GM19035 (cell line): Measurements from ENCODE around the gene TRIB2.

Source experiments
- ATAC-seq: cut with Tn5 transposase; IDR thresholded peaks from one replicate; pipeline ENCODE4 v1.9.1; 2021; ENCODE audit not compliant: unreplicated experiment

TRIB2 gene

DNA sequence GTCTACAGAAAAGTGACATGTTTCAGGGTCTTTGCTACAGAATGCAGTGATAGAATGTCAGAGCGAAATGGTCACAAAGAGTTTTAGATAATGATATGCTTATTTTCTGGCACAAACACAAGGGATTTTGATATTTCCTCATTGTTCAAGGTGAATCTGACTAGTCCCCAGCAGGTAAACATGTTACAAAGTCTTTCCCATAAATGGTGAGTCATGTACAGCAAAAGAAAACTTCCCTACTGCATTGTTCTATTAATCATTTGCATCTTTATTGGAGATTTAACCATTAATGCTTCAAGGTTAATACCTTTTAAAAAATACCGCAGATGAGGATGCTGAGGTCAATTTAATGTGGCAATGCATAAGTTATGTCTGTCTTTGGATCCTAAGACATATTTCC lies 19.1 kb upstream of the TRIB2 start:
- no peak for ATAC-seq

DNA sequence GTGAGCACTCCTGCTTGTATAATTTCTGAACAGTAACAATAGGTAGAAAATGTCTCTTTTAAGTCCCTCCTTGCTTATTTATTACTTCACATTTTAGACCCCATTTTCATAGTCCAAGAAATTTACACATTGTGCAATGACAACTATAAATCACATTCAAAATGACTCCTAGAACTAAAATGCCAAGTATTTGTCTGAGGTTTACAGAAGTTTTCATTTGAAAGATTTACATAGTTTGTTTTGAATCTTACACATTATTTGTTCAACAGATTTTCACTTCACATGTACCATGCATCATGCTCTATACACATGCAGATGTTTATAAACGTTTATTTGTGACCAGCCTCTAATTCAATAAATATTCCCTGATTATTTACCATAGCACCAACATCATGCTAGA lies 15.7 kb upstream of the TRIB2 start:
- no peak for ATAC-seq

DNA sequence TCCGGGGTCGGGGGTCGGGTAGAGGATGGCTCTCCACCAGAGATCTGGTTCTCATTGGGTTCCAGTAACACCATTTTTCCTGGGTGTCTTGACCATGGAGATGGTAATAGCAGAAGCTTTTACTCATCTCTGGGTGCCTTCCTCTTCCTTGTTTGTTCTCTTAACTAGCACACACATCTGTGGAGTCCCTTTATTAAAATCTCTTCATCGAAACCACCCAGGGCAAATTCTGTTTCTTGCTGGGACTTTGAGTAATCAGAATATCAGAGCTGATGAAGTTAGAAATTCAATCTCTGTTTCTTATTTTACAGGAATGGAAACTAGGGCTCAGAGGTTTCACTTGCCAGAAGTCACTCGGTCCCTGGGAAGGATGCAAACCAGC lies 15.0 kb upstream of the TRIB2 start:
- ATAC-seq, result no peak

DNA sequence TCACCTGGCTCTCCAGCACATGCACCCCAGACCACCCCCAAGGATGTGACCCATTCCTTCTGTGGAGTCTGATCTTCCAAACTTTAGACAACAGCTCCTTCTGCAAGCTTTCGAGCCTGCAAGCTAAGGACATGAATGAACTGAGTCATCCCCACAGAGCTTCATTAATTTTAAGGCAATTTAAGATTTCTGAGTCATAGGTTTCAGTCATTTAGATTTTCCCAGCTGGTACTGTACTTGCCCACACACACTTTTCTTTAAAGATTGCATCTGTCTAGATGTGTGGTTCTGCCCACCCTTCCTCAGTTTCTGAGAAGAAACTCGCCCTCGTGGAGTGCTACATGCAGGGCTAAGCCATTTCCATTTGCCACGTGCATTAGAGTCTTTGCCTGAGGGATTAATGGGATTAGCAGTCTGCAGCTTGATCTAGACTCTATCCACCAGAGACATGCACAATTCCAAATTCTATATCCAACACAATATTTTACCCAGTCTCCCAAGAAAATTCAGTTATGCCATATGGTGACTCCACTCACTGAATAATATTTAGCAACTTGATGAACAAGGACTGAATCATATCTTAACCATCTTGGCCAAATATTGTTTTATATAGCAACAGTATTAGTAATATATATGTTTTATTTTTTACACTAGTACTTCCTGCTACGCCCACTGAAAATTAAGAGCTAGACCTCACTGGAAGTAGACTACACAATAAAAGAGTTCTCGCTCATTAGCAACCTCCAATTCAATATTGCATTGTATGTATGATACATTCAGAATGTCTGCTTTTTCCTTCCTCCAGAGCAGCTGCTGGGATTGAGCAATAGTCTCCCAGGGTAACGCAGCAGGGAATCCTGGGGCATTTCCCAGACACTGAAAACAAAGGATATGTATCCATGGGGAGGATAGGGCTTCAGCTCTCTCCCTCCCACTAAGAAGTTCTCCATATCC lies 14.3 kb upstream of the TRIB2 start:
- ATAC-seq, result no peak

DNA sequence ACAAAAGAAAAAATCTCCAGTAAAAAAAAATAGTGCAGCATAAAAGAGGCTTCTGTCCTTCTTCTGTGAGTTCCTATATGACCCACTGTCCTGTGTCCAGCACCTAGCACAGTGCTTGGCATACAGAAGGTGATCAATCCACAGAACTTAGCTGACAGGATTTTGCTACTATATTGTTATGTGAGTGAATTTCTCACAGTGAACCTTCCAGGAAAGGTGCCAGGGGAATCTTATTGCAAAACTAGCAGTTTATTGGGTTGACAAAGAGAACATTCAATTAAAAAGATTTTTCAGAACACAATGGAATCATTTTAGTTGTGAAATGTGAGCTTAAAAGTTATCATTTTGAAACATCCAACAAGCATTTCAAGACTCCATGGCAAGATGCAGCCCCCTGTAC lies 12.4 kb upstream of the TRIB2 start:
- no peak for ATAC-seq

DNA sequence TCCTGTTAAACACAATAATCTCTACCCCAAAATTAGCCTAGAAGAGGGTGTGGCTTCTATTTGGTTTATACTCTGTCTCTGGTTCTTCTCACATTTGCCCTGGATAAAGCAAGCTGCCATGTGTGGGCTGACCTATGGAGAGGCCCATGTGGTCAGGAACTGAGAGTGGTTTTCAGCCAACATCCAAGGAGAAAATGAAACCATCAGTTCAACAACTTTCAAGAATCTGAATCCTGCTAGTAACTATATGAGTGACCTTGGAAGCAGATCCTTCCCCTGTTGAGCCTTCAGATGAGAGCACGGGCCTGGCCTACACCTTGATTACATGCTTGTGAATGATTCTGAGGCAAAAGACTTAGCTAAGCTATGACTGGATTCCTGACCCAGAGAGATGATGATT lies 11.5 kb upstream of the TRIB2 start:
- no peak for ATAC-seq

DNA sequence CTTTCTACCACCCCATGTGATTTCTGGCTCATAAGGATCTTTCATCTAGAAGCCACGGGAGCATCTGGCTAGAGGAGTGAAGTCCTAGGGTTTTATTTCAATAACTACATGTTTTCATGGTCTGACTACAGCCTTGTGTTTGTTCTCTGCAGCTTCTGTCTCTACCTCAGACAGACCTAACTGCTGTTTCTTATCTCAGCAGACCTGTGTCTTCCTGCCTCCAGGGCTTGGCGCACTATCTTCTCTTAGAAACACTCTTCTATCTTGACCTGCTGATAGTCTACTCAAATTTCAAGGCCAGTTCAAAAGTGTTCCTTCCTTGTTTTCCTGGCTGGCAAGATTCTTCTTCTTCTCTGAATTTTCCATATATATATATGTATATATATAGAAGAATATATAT lies 11.0 kb upstream of the TRIB2 start:
- ATAC-seq, result no peak

DNA sequence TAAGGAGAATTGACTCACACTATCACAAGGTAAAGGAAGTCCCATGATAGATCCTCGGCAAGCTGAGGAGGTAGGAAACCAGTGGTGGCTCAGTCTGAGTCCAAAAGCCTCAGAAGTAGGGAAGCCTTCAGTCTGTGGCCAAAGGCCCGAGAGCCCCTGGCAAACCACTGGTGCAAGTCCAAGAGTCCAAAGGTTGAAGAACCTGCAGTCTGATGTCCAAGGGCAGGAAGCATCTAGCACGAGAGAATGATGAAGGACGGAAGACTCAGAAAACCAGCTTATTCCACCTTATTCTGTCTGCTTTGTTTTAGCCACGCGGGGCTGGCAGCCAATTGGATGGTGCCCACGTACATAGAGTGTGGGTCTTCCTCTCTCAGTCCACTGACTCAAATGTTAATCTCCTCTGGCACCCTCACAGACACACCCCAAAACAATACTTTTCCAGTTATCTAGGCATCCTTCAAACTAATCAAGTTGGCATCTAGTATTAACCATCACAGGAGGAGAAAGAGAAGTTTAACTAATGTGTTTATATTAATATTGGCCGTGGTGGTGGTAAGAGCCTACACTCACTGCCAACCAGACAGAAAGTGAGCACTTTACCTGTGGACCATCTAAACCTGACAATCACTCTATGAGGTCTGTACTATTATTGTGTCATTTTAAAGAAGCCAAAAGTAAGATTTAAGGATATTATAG lies 8.1 kb upstream of the TRIB2 start:
- no peak for ATAC-seq

DNA sequence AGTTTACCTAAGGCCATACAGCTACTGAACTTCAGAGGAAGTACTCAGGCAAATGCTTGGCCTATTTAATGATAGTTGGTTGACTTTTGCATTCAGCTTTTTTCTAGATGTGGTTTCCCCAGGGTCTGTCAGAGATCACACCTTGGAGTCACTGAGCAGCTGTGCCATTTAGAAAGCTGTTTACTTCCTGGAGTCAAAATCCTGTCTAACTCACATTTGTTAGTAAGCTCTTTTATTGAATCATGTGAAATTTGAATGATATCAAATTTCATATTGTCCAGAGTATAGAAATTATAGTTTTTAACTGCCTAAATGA lies 7.6 kb upstream of the TRIB2 start:
- ATAC-seq, result no peak

DNA sequence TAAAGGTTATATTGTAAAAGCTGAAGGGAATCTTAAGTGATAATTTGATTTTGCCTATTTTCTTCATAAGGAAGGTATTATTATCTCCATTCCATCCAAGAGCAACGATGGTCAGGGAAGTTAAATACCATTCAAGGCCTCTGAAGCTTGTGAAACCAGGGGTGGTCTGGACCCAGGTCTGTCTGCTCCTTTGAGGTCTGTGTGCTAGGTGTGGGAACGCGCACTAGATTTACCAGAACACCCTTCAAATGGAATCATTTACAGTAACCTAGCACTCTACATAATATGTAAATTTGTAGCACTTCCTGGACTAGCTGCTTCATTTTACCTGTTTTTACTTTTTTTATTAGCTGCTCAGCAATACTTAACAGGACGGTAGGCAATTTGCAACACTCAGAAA lies 6.4 kb upstream of the TRIB2 start:
- no peak for ATAC-seq

DNA sequence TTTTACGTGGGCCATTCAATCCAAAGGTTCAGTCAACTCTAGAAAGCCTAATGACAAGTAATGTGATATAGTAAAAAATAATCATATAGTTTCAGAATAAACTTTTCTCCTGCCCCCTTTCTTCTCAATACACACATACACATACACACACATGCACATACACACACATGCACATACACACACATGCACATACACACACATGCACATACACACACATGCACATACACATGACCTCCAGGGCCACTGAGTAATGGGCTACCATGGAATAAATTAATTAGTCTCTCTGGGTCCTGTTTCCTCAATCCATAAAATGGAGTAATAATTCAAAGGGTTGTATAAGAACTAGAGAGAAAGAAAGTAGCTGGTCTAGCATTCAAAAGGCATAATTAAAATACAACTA lies 5.4 kb upstream of the TRIB2 start:
- no peak for ATAC-seq

DNA sequence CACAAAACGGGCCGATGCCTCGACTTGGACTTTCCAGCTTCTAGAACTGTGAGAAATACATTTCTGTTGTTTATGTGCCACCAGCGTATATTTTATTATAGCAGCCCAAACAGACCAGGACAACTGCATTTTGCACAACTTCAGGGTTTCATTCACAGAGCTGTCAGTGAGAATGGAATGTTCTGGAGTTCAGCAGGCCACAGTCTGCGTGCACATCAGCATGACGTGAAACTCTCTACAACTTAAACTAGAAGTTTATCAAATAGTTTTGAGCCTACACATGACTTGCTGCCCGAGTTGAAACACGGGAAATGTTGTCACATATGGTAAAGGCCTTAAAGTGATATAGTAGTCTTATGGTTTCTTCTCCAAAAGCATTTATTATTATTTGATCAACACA lies 3.9 kb upstream of the TRIB2 start:
- ATAC-seq, result no peak

DNA sequence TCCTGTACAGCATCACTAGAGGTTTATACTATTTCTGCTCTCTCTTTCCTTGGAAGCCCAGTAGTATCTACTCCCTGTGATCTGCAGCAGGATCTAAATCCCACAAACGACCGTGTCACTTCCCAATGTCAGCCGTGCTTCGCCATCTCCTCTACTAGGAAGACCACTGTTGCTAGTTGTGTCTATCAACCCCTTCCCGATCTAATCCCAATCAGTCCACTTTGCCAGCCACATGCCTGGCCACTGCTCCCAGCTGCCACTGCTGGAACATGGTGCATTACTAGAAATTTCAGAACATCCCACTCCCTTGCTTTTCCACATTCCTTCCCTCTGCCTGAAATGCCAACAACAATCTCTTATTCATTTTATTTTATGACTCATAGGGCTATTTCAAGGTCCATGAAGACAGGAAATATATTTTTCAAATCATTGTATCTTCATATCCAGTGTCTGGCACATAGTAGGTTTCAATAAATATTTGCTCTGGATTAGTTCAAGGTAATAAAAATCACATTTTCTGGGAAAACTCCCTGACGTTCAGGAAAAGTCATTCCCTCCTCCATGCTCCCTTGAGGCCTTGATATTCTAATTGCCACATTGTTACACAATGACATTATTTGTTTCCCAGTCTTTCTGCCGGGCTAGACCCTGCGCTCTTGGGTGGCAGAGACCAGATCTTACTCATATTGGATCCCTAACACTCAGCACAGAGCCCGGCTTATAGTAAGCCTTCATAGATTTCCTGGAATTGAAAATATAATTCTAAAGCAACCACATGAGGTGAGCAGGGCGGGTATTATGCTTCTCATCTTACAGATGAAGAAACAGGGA lies 2.1 kb upstream of the TRIB2 start:
- no peak for ATAC-seq

DNA sequence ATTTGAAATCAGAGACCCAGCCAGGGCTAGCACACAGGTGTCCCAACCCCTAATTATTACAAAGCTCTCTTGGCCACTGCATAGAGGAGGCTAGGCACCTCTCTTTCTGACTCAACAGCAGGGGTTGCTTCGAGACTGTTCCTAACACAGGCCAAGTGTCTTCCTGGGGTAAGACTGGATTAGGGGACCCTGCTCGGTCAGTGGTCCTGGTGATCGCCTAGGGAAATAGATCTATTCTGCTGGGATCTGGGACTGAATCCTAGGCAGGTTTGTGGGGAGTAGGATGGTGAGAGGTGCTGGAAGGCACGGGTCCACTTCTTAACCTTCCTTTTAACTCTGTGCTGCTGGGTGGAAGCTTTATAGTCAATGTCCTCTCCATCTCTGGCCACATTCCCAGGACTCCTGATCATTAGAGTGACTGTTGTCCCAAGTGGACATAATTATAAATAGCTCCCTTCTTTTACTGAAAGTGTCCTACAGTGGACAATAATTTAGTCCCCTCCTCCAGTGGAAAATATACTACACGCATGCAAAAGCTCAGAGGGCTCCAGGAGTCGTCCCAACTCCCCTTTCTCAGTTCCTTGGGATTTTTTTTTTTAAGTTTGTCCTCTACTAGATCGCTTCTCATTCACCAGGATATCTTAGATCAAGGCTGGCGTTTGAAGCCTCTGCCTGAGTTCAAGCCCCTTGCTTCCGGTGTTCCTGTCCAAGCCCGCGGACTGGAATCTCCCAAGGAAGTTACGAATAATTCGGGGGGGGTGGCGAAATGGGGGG lies 1.3 kb upstream of the TRIB2 start:
- no peak for ATAC-seq

DNA sequence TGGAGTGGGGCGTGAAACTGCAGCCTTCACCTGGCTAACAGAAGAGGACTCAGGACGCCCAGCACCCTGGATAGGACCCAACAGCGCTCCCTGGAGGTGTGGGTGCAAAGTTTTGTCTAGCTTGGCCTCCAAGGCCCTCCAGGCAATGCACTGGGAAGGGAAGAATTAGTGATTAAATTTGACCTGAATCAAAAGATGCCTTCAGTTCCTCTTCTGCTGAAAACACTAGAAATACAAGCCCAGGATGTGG lies 779 bp upstream of the TRIB2 start:
- peak; percentile 33 for ATAC-seq

DNA sequence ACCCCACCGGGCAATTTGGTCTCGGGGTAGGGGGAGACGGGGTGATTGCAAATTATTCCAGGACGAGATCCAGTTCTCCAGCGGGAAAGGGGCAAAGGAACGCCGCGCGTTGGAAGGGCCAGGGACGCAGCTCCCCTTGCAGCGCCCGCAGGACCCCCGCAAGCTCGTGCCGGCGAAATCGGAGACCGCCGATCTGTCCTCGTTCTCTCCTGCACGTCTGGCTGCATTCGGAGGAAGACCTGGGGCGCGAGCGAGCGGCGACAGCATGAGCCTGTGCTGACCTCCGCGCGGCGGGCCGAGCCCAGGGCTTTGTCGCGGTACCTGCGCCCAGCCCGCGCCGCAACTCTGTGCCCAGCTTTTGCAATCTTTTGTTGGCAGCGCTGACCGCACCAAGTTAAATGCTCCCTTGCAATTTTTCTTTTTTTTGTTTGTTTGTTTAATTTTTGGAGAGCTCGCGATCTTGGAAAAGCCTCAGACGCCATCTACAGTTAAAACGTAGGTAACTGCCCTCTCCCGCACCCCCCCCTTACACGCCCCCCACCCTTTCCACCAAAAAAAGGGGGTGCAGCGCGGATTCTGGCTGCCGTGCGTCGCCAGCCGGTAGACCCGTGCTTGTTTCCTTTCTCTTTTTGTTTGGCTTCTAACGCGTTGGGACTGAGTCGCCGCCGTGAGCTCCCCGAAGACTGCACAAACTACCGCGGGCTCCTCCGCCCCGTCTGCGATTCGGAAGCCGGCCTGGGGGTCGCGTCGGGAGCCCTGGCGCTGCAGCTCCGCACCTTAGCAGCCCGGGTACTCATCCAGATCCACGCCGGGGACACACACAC lies 667 bp downstream of the TRIB2 start:
- ATAC-seq, result peak; percentile 31

DNA sequence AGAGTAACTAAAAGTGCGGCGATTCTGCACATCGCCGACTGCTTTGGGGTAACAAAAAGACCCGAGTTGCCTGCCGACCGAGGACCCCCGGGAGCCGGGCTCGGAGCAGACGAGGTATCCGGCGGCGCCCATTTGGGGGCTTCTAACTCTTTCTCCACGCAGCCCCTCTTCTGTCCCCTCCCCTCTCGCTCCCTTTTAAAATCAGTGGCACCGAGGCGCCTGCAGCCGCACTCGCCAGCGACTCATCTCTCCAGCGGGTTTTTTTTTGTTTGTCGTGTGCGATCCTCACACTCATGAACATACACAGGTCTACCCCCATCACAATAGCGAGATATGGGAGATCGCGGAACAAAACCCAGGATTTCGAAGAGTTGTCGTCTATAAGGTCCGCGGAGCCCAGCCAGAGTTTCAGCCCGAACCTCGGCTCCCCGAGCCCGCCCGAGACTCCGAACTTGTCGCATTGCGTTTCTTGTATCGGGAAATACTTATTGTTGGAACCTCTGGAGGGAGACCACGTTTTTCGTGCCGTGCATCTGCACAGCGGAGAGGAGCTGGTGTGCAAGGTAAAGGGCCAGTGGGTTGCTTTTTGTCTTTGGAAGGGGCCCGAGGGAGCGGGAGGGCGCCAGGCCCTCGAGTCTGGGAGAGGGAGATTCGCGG lies 1.4 kb downstream of the TRIB2 start:
- peak; percentile 3 for ATAC-seq

DNA sequence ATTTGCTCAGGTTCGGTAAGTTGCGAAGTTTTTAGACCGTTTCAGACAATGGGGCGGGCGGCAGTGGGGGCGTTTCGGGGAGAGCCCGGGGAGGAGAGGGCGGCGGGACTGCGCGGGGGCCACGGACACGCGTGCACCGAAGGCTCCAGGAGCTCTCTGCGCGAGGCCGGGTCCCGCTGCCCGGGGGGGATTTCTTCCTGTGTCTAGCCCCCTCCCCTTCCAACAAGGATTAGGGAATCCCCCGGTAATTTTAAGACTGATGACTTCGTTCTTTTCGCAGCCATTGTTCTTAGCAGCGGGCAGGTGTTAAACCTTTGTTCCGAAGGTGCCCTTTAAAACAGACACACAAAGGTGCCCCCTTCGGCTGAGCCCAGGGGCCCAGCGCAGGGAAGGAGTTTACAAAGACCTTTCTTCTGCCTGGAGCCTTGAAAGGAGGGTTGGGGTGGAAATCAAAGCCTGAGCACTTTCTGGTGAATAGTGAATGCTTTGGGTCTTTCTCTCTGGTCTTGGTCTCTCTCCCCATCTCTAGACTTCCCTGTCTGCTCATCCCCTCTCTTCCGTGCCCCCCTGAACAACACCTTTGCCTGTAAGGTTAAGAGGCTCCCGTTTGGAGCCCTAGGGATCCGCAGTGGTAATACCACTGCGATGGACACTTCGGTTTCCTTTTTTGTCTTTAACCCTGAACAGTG lies 2.1 kb downstream of the TRIB2 start:
- no peak for ATAC-seq
